GM12878 (cell line): ENCODE measurements around the gene RTN3. TPM values are rescaled to one million over a fixed set of nuclear protein-coding genes. Genes with fewer than 3 reads are reported as not detected.

Experiments used
- ATAC-seq: fragments of 200-7000 bp; cut with Tn5 transposase; 3 replicates; pipeline ENCODE4 v1.9.1; 2020; ENCODE audit warnings: mild to moderate bottlenecking, moderate library complexity
- BruUV-seq: library from RNA; stranded (reverse); fragments of 400-500 nt; replicated peaks from 2 replicates; lab custom pipeline; 2021; lab: Mats Ljungman, UMichigan
- CTCF ChIA-PET: fragments of 300-600 bp; sonication (Branson Sonifier 250); formaldehyde crosslinking; extraction: SDS; loops from one replicate; lab custom pipeline; 2021; ENCODE audit warnings: inconsistent platforms; lab: Yijun Ruan, JAX
- POLR2A ChIA-PET: fragments of 350-600 bp; formaldehyde crosslinking; extraction: SDS; loops from one replicate; lab custom pipeline; 2021; ENCODE audit warnings: inconsistent platforms; lab: Charles Lee
- RAD21 ChIA-PET: fragments of 300-600 bp; sonication (Branson Sonifier 250); formaldehyde crosslinking; loops from one replicate; lab custom pipeline; 2023; ENCODE audit warnings: antibody characterized with exemption; ENCODE audit not compliant: unreplicated experiment; lab: Charles Lee
- SMC1A ChIA-PET: fragments of 300-600 bp; sonication (Branson Sonifier 250); formaldehyde crosslinking; loops from one replicate; lab custom pipeline; 2023; ENCODE audit not compliant: unreplicated experiment, uncharacterized antibody; lab: Charles Lee
- DNase-seq: peaks from one replicate; pipeline ENCODE4 v3.0.0-alpha.2; 2011; ENCODE audit warnings: low read depth, low spot score
- FAIRE-seq: peaks from 3 replicates; lab custom pipeline; 2011; peaks lifted over from hg19 to GRCh38; lab: Jason Lieb, UNC
- H2AFZ ChIP-seq: 2 replicates; pipeline ENCODE4 v1.6.0; 2011; ENCODE audit warnings: low read depth, low read length, control low read depth; ENCODE audit not compliant: control insufficient read depth
- H3K27ac ChIP-seq: 2 replicates; pipeline ENCODE4 v1.5.1; 2011; ENCODE audit warnings: control low read depth; ENCODE audit not compliant: control insufficient read depth, insufficient read depth
- H3K27me3 ChIP-seq, 2 experiments: replicated peaks in 1 of 2; 2 replicates each; pipeline versions ENCODE4 v1.6.0 to v1.6.1; 2011; ENCODE audit warnings: low read length in 1 of 2; ENCODE audit not compliant: control insufficient read depth in 2 of 2, insufficient read depth in 2 of 2
- H3K36me3 ChIP-seq, 2 experiments: 2 replicates each; pipeline ENCODE4 v1.5.1; 2011; ENCODE audit warnings: low read length in 1 of 2; ENCODE audit not compliant: control insufficient read depth in 2 of 2, insufficient read depth in 2 of 2
- H3K4me1 ChIP-seq: 2 replicates; pipeline ENCODE4 v1.6.1; 2011; ENCODE audit warnings: mild to moderate bottlenecking, low read length, moderate library complexity, mixed read lengths; ENCODE audit not compliant: control insufficient read depth, insufficient read depth
- H3K4me2 ChIP-seq: 2 replicates; pipeline ENCODE4 v1.6.0; 2011; ENCODE audit warnings: control low read depth; ENCODE audit not compliant: control insufficient read depth, insufficient read depth
- H3K4me3 ChIP-seq: fragments of 200-600 bp; sonication (generic); 2 replicates; pipeline ENCODE4 v1.5.1; 2016
- H3K79me2 ChIP-seq: 2 replicates; pipeline ENCODE4 v1.6.0; 2011; ENCODE audit warnings: low read length; ENCODE audit not compliant: control insufficient read depth, insufficient read depth
- H3K9ac ChIP-seq: 2 replicates; pipeline ENCODE4 v1.8.0; 2011; ENCODE audit warnings: low read length, control low read depth, mixed read lengths; ENCODE audit not compliant: control insufficient read depth, insufficient read depth
- H3K9me3 ChIP-seq: replicated peaks from 3 replicates; pipeline ENCODE4 v1.5.1; 2011; ENCODE audit warnings: mild to moderate bottlenecking, low read length; ENCODE audit not compliant: control insufficient read depth, insufficient read depth
- H4K20me1 ChIP-seq: 2 replicates; pipeline ENCODE4 v1.6.0; 2011; ENCODE audit not compliant: control insufficient read depth, insufficient read depth
- ATF3 ChIP-seq: IDR thresholded peaks from 2 replicates; pipeline ENCODE4 v1.6.1; 2011; ENCODE audit warnings: low read depth, mild to moderate bottlenecking, low read length, moderate library complexity, borderline replicate concordance; ENCODE audit errors: extremely low read depth
- PML ChIP-seq: IDR thresholded peaks from 2 replicates; pipeline ENCODE4 v1.6.1; 2012; ENCODE audit warnings: low read length, inconsistent platforms
- POLR2A ChIP-seq: IDR thresholded peaks from 2 replicates; pipeline ENCODE4 v1.6.1; 2011; ENCODE audit warnings: low read depth, mild to moderate bottlenecking, low read length
- TAF1 ChIP-seq: IDR thresholded peaks from 2 replicates; pipeline ENCODE4 v1.6.1; 2011; ENCODE audit warnings: mild to moderate bottlenecking, low read depth, low read length, borderline replicate concordance
- TARDBP ChIP-seq: IDR thresholded peaks from 2 replicates; pipeline ENCODE4 v1.6.1; 2016; ENCODE audit warnings: borderline replicate concordance
- USF2 ChIP-seq: IDR thresholded peaks from 2 replicates; pipeline ENCODE4 v1.6.1; 2011; ENCODE audit warnings: low read depth, low read length, improper control_type of control experiment, borderline replicate concordance
- YBX1 ChIP-seq: fragments of 450-650 bp; IDR thresholded peaks from 2 replicates; pipeline ENCODE4 v1.6.1; 2016; ENCODE audit warnings: antibody characterized with exemption
- WGBS: methylation state at CpG from one replicate; pipeline ENCODE4 v1.1.6; 2016; ENCODE audit warnings: low lambda C conversion rate; ENCODE audit not compliant: insufficient replicate concordance, insufficient coverage; ENCODE audit errors: missing lambda C conversion rate; 5-methylcytosine and 5-hydroxymethylcytosine counted together
- in situ Hi-C: fragments of 300-500 bp; cut with MboI; formaldehyde crosslinking; loops from 9 replicates; pipeline ENCODE4 v1.14.3; 2018; ENCODE audit warnings: mixed read lengths
- intact Hi-C: fragments of 100-400 bp; cut with micrococcal nuclease; formaldehyde crosslinking; loops from one replicate; pipeline ENCODE4 v1.14.2; 2022; ENCODE audit not compliant: unreplicated experiment
- polyA plus RNA-seq, 11 experiments: library from polyadenylated mRNA; depleted of rRNA in 4 of 11; unstranded in 6 of 11; stranded (reverse) in 5 of 11; fragments of >200 nt; fragmentation: Nextera tagmentation in 4 of 11; fragmentation: Illumina TruSeq in 1 of 11; extraction: Ambion mirVana in 4 of 11; extraction: Trizol in 1 of 11; gene quantifications; 1 replicate in 1 of 11; 2 replicates in 10 of 11; pipeline versions ENCODE4 v1.2.1 to v1.2.3, GENCODE V29; 2011 to 2016; ENCODE audit warnings: inconsistent platforms in 2 of 11, missing spikeins in 2 of 11, low read depth in 1 of 11
- total RNA-seq, 4 experiments: library from RNA; depleted of rRNA in 3 of 4; stranded (reverse); fragments of >200 nt in 3 of 4; fragmentation: Illumina TruSeq in 1 of 4; extraction: Trizol in 1 of 4; gene quantifications; 2 replicates each; pipeline versions ENCODE4 v1.2.1 to v1.2.3, GENCODE V29; 2013 to 2021

Gene RTN3
- total and polyA plus RNA-seq, 10 of the 15 experiments (the other 5 are each of a cell fraction or from before 2014, with no cell fraction given) = 22.9 to 64.2 (median 47.0) TPM

GRCh38 chr11:63708764-63709163, 27.5 kb downstream of the RTN3 start:
- H3K27ac ChIP-seq = no peak overlapping the region
- ChIA-PET SMC1A (interaction anchor here (1.0 to 1.3 kb wide), 3 partner anchors 9 to 22 kb away, joined by 3 to 5 read pairs (median 3); no protein-coding TSS in a partner anchor), POLR2A (no interaction called here), CTCF (interaction anchor here (0.9 to 1.0 kb wide), 3 partner anchors 9 to 30 kb away, joined by 3 to 7 read pairs (median 5); no protein-coding TSS in a partner anchor), RAD21 (interaction anchor here (1.4 kb wide), 1 partner anchor 26 kb away, joined by 3 read pairs; no protein-coding TSS in a partner anchor)
- FAIRE-seq = no peak
- in situ Hi-C loops (no loop called here), intact Hi-C loops (no loop called here)
- ATAC-seq = no peak
- H3K4me3 ChIP-seq = no peak overlapping the region
- H2AFZ ChIP-seq = no peak overlapping the region
- TF ChIP-seq ATF3 (no peak), YBX1 (no peak), POLR2A (no peak), PML (no peak), TARDBP (no peak), USF2 (no peak), TAF1 (no peak)
- no peak overlapping the region for H3K9ac ChIP-seq
- H3K4me1 ChIP-seq = no peaks in the 10 kb centered on the region; the same call in 1 of the 2 replicates
- no peaks in the 10 kb centered on the region for H3K36me3 ChIP-seq
- no peak overlapping the region for H3K4me2 ChIP-seq
- no peak for DNase-seq
- no peaks in the 10 kb centered on the region; the same call in none of the 2 replicates for H3K79me2 ChIP-seq
- no TSS peak for BruUV-seq
- H4K20me1 ChIP-seq = no peaks in the 10 kb centered on the region
- 100% methylated on average over 1 of the region's 1 CpG for WGBS
- H3K9me3 ChIP-seq = no peaks in the 10 kb centered on the region
- H3K27me3 ChIP-seq = no peaks in the 10 kb centered on the region
